Immature natural killer cell (primary cell): ENCODE results near the gene ALKBH3. TPM values are rescaled to one million over a fixed set of nuclear protein-coding genes. Genes with fewer than 3 reads are reported as not detected.
A peak's percentile ranks its signal among the peaks of the same experiment; 100 is the strongest.

Source experiments
- DNase-seq, 3 donors: peaks; one replicate each; pipeline ENCODE4 v3.0.0; 2022; ENCODE audit warnings: mixed read lengths in 1 of 3
- H3K27ac Mint-ChIP-seq, 6 donors: one replicate each; pipeline ENCODE4 v1.8.0; 2020; ENCODE audit warnings: mixed read lengths in 6 of 6, mild to moderate bottlenecking in 5 of 6, inconsistent platforms in 4 of 6, moderate library complexity in 3 of 6
- H3K27me3 Mint-ChIP-seq, 3 donors: one replicate each; pipeline ENCODE4 v1.8.0; 2020 to 2021; ENCODE audit warnings: low read depth in 3 of 3, mild to moderate bottlenecking in 3 of 3, mixed read lengths in 3 of 3, moderate library complexity in 3 of 3, inconsistent platforms in 1 of 3
- H3K36me3 Mint-ChIP-seq, 3 donors: one replicate each; pipeline ENCODE4 v1.8.0; 2020; ENCODE audit warnings: mixed read lengths in 3 of 3, inconsistent platforms in 2 of 3, mild to moderate bottlenecking in 2 of 3
- H3K4me1 Mint-ChIP-seq, 2 donors: one replicate each; pipeline ENCODE4 v1.8.0; 2020; ENCODE audit warnings: inconsistent platforms in 2 of 2, mild to moderate bottlenecking in 2 of 2, mixed read lengths in 2 of 2, moderate library complexity in 1 of 2
- H3K4me3 Mint-ChIP-seq, 5 donors: one replicate each; pipeline ENCODE4 v1.8.0; 2020; ENCODE audit warnings: mild to moderate bottlenecking in 5 of 5, mixed read lengths in 5 of 5, inconsistent platforms in 3 of 5, moderate library complexity in 3 of 5
- H3K9me3 Mint-ChIP-seq, 6 donors: one replicate each; pipeline ENCODE4 v1.8.0; 2020; ENCODE audit warnings: mild to moderate bottlenecking in 6 of 6, mixed read lengths in 6 of 6, inconsistent platforms in 4 of 6, moderate library complexity in 3 of 6
- polyA plus RNA-seq, 3 donors: library from polyadenylated mRNA; unstranded; fragments of 300-500 nt; fragmentation: Illumina TruSeq; gene quantifications; one replicate each; pipeline ENCODE4 v1.2.3, GENCODE V29; 2021

ALKBH3 gene
- polyA plus RNA-seq, 3 donors from 2014 or later: 40.0 to 89.3 (median 49.5) TPM

DNA sequence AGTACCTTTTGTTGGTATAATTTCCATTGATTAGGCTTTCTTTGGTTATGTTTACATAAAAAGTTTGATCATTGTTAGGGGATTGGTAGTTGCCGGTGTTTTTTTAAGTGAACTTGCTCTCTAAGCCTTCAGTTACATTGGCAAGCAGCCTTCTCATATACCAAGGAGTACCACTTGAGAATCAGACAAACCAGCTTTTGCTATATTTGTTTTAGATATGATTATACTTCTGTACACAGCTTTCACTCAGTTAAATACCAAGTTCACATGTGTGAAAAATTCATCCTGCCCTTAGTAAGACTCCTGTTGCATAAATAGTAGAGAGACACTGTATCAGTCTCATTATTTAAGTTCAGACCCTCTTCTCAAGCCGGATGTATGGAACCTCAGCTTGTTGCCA, 22.4 kb downstream of the ALKBH3 start:
- H3K27me3 Mint-ChIP-seq: no peaks in the 10 kb centered on the region
- peaks cover 7 to 25% of the 10 kb centered on the region in 2 donors for H3K4me1 Mint-ChIP-seq

DNA sequence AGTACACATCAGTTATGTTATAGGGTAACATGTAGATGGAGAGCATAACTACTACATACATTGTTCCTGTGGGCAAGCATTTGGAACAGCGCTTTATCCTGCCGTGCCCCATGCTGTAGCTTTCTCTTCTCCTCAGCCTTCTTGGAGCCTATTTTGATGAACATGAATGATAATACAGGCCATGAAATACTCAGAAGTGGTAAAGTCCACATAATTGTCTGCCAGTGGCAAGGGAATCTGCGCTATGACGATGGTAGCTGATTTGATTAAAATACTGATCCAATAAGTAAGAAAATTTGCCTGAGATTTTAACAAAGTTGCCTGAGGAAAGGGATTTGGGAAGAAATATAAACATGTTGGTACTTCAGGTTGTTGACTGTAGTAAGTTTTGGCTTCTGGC, 23.3 kb downstream of the ALKBH3 start:
- Mint-ChIP-seq H3K4me3 (no peak overlapping the region), H3K9me3 (no peaks in the 10 kb centered on the region), H3K27ac (no peak overlapping the region), H3K4me1 (peaks cover 11 to 33% of the 10 kb centered on the region in 2 donors), H3K27me3 (no peaks in the 10 kb centered on the region), H3K36me3 (peaks cover 23 to 60% (median 31%) of the 10 kb centered on the region in 3 donors)
- DNase-seq: no peak

More for the DNA sequence above, 22.4 kb downstream of the ALKBH3 start:
- Mint-ChIP-seq H3K36me3 (peaks cover 31 to 69% (median 34%) of the 10 kb centered on the region in 3 donors), H3K27ac (no peak overlapping the region), H3K4me3 (no peak overlapping the region), H3K9me3 (no peaks in the 10 kb centered on the region)
- no peak for DNase-seq

DNA sequence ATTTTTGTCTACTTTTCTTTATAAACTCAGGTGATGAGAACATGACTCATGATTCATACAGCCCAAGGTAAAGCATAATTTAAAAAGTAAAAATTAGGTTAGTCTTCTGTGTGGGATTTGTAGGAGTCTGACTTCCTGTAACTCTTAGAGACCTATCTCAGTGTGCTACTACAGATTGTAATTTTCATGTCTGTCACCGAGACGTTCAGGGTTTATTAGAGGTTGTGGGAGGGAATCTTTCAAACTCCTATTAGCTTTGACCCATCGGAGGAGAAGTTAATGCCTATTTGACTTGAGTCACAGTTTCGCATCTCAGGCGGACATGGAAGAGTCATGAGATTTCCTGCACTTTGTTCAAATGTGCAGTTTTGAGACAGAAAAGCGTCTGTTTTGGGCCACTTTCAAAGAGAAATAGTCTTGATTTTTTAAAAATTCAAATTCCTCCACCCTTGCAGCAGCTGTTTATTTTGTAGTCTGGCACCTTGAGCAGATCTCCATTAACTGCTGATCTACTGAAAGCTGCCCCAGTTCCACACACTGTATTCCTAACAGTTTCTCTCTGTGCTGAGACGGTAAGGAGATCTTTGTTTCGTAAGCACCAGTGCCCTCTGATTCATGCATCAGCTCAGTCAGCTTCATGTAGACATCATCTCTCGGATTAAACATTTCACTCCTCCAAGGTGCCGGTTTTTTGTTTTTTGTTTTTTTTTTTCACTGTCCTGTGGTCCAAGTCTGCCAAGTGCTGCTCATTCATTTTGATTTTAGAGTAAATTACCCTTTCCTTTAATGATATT, 24.3 kb downstream of the ALKBH3 start:
- no peak for DNase-seq
- Mint-ChIP-seq H3K36me3 (peaks cover 20 to 63% (median 34%) of the 10 kb centered on the region in 3 donors), H3K4me3 (no peak overlapping the region), H3K27ac (peak overlapping the region in 2 of 6 donors; percentile 37 to 38), H3K27me3 (no peaks in the 10 kb centered on the region), H3K9me3 (no peaks in the 10 kb centered on the region), H3K4me1 (peaks cover 11 to 33% of the 10 kb centered on the region in 2 donors)

DNA sequence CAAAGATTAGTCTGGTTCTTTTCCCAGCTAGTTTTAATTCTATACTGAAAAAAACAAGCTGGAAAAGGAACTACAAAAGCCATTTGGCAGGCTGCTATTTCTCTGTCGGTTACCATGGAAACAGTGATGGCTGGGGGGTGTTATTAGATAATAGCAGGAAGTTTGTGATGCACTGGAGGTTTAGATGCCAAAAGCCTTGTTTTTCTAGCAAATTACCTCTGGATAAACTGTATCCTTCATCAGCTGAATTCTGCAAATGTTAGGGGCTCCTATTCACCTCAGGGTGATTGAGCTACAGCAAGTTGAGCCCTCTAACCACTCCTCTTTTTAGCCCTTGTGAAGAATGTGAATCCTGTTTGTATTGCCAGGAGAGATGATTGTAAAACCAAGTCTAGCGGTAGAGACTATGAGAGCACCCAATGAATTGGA, 25.2 kb downstream of the ALKBH3 start:
- peaks cover 16 to 65% (median 42%) of the 10 kb centered on the region in 3 donors for H3K36me3 Mint-ChIP-seq
- H3K4me3 Mint-ChIP-seq: no peak overlapping the region
- H3K27me3 Mint-ChIP-seq: no peaks in the 10 kb centered on the region
- peaks cover 10 to 33% of the 10 kb centered on the region in 2 donors for H3K4me1 Mint-ChIP-seq
- no peaks in the 10 kb centered on the region for H3K9me3 Mint-ChIP-seq
- no peak overlapping the region for H3K27ac Mint-ChIP-seq
- DNase-seq: no peak

DNA sequence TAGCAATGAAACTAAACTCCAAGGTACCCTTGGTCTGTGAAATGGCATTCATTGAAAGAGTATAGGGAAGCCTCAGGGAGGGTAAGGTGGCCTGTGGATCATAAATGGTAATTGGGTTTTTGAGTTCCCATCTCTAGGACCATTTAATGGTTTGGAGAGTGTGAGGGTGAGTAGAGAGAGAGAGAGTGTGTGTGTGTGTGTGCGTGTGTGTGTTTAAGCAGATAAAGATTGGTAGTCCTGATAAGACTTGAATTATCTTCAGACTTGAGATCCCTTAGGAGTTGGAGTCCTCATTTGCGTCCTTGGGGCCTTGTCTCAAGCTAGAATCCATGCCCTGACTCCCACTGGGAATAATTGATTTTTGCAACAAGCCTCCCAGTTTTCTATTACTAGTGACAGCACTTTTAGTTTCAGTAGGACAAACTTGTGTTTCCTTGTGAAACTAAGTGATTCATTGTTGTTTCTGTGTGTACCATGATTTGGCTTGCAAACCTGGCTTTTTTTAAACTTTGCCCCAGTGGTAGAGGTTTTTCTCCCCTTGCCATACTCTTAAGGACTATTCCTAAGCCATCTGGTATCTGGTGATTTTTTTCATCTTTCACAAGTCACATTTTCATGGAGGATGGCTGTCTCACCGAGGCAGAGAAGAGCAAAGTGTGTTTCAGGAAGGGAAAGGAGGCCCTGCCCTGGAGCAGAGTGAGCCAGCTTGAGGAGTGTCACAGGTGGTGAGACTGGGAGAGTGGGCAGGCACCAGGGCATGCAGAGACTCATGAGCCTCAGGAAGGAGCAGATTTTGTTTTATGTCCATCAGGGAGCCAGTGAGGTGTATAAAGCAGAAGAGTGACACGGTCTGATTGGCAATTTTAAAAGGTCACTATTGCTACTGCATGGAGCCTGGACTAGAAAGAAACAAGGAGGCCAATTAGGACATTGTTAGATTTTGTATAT, 26.7 kb downstream of the ALKBH3 start:
- H3K36me3 Mint-ChIP-seq: peaks cover 11 to 59% (median 39%) of the 10 kb centered on the region in 3 donors
- H3K27me3 Mint-ChIP-seq: no peaks in the 10 kb centered on the region
- H3K4me1 Mint-ChIP-seq: peaks cover 10 to 28% of the 10 kb centered on the region in 2 donors
- peak overlapping the region in 4 of 6 donors; percentile 14 to 48 (median 48) for H3K27ac Mint-ChIP-seq
- no peaks in the 10 kb centered on the region for H3K9me3 Mint-ChIP-seq
- no peak for DNase-seq
- H3K4me3 Mint-ChIP-seq: no peak overlapping the region

DNA sequence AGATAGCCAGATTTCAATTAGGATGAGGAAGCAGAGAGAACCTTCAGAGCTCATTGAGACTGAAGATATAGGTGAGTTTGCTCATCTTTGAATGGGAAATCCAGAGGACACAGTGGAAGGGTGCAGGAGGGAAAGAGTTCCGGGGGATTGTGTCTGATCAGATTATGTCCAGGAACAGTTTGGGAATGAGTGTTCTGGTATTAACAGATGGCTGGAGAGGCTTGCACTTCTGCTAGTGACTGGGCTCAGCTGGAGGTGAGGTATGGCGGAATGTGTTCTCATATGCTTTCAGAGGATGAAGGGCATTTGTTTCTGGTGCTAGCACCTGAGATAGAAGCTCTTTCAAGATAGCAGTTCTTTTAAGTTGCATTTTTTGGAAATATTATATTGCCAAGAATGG, 27.6 kb downstream of the ALKBH3 start:
- peak overlapping the region in 1 of 6 donors; percentile 51 for H3K27ac Mint-ChIP-seq
- peaks cover 10 to 28% of the 10 kb centered on the region in 2 donors for H3K4me1 Mint-ChIP-seq
- no peak for DNase-seq
- H3K36me3 Mint-ChIP-seq: peaks cover 10 to 54% (median 36%) of the 10 kb centered on the region in 3 donors
- no peaks in the 10 kb centered on the region for H3K9me3 Mint-ChIP-seq
- H3K4me3 Mint-ChIP-seq: no peak overlapping the region
- no peaks in the 10 kb centered on the region for H3K27me3 Mint-ChIP-seq

DNA sequence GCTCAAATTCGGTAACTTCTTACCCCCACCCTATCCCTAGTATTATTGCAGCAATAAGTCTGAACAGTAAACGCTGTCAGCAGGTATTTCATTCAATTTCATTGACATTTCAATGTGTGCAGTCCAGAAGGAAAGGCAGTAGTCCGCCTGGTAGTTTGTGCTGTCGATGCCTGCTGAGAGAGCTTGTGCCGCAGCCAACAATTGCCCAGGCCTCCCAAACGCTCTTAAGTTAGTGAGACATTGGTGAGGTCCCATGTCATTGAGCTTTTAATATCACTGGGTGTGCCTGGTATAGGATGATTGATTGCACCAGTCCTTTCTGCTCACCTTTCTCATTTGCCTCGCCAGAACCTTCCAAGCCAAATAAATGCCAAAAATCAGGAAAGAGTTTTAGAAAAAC, 28.1 kb downstream of the ALKBH3 start:
- no peak for DNase-seq
- no peaks in the 10 kb centered on the region for H3K9me3 Mint-ChIP-seq
- H3K4me3 Mint-ChIP-seq: no peak overlapping the region
- H3K4me1 Mint-ChIP-seq: peaks cover 10 to 28% of the 10 kb centered on the region in 2 donors
- no peak overlapping the region for H3K27ac Mint-ChIP-seq
- peaks cover 5 to 49% (median 31%) of the 10 kb centered on the region in 3 donors for H3K36me3 Mint-ChIP-seq
- H3K27me3 Mint-ChIP-seq: no peaks in the 10 kb centered on the region

DNA sequence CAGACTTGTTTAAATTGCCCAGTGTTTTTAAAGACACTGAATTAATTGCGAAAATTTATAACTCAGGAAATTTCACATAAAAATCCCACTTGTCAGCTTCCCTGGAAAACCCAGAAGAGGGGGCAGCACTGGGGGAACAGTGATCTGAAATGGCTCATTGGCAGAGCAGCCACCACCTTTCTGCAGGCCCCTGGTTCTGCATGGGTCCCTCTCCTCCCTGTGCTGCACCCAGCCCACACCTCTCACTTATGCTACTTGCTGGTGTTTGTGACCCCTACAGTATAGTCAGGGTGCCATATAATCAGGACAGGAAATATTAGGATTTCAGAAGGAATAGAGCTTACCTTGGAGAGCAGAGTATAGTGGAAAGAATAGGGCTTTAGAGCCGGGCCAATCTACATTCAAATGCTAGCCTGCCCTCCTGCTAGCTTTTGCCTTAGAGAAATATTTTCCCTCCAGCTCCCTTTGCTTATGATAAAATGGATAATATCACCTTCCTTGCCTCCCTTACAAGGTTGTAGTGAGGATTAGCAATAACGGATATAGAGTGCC, 33.3 kb downstream of the ALKBH3 start:
- Mint-ChIP-seq H3K4me1 (peaks cover 0 to 4% of the 10 kb centered on the region in 2 donors), H3K27me3 (no peaks in the 10 kb centered on the region), H3K9me3 (no peaks in the 10 kb centered on the region), H3K36me3 (peaks cover 6 to 50% (median 21%) of the 10 kb centered on the region in 3 donors), H3K27ac (no peak overlapping the region), H3K4me3 (no peak overlapping the region)
- no peak for DNase-seq

DNA sequence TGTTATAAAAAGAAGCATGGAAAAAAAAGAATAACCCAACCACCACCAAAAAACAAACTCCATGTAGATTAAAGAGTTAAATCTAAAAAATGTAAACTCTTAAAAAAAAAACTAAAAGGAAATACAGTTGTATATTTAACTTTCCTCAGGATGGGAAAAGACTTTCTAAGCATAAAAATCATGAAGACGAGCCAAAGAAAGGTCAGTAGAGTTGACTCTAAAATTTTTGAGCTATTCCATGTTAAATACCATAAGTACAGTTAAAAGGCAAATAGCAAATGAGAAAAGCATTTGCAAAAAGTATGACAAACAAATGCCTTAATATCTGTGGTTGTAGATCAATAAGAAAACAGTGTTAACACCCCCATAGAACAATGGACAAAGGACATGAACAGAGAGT, 33.8 kb downstream of the ALKBH3 start:
- no peak overlapping the region for H3K27ac Mint-ChIP-seq
- no peak for DNase-seq
- H3K9me3 Mint-ChIP-seq: no peaks in the 10 kb centered on the region
- H3K27me3 Mint-ChIP-seq: no peaks in the 10 kb centered on the region
- H3K4me1 Mint-ChIP-seq: peaks cover 0 to 4% of the 10 kb centered on the region in 2 donors
- H3K36me3 Mint-ChIP-seq: peaks cover 6 to 51% (median 24%) of the 10 kb centered on the region in 3 donors
- H3K4me3 Mint-ChIP-seq: no peak overlapping the region

DNA sequence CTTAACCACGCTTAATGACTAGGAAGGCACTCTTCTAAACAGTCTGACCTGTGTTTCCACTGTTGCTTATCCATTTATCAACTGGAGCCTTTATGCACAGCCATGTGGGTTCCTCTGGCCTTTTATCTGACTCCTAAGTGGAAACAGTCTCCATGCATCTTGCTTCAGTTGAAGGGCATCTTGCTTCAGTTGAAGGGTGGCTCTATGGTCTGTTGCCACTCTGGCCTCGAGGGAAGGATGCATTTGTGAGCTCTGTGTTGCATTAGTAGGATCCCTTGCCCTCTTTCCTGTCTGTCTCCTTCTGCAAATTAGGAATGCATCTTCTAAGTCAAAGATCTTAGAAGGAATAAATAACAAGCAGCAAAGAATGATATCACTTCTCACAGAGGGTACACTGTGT, 36.0 kb downstream of the ALKBH3 start:
- Mint-ChIP-seq H3K4me1 (peaks cover 0 to 4% of the 10 kb centered on the region in 2 donors), H3K27ac (peak overlapping the region in 1 of 6 donors; percentile 51), H3K9me3 (no peaks in the 10 kb centered on the region), H3K27me3 (no peaks in the 10 kb centered on the region), H3K4me3 (no peak overlapping the region), H3K36me3 (peaks cover 14 to 49% (median 21%) of the 10 kb centered on the region in 3 donors)
- DNase-seq: no peak

DNA sequence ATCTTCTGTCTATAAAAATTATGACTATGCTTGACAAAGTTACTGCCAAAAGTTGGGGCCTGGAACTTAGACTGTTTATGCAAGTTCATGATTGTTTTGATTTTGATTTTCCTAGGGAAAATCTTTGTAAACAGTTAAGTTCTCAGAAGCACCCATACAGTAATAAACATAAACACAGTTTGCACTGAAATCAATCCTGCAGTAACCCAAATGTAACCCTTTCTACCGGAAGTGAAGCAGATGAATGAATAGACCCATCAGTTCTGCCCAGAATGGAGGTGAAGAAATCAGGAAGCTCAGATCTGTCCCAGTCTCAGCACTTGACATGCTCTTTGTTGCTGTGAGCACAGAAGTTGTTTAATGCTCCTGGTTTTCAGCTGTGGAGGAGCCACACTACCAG, 37.2 kb downstream of the ALKBH3 start:
- Mint-ChIP-seq H3K36me3 (peaks cover 13 to 49% (median 22%) of the 10 kb centered on the region in 3 donors), H3K4me3 (no peak overlapping the region), H3K9me3 (no peaks in the 10 kb centered on the region), H3K27me3 (no peaks in the 10 kb centered on the region), H3K27ac (no peak overlapping the region), H3K4me1 (peaks cover 0 to 4% of the 10 kb centered on the region in 2 donors)
- DNase-seq: no peak

DNA sequence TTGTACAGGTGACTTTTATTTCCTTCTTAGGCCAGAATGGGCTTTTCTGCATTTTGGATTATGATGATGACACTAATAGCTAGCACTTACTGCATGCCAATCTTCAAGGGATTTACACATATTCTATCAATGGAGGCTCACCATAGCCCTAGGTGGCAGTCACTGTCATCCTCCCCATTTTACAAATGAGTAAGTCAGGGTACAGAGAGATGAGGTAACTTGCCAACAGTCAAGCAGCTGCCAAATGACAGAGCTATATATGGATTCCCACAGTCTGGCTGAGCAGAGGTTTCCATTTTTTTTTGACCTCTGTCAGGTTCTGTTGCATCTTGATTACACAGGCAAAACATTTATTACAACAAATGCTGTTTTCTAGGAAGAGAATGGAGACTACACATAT, 38.0 kb downstream of the ALKBH3 start:
- DNase-seq: no peak
- Mint-ChIP-seq H3K4me3 (no peak overlapping the region), H3K27ac (no peak overlapping the region), H3K36me3 (peaks cover 13 to 51% (median 22%) of the 10 kb centered on the region in 3 donors), H3K9me3 (no peaks in the 10 kb centered on the region), H3K27me3 (no peaks in the 10 kb centered on the region), H3K4me1 (peaks cover 0 to 4% of the 10 kb centered on the region in 2 donors)

DNA sequence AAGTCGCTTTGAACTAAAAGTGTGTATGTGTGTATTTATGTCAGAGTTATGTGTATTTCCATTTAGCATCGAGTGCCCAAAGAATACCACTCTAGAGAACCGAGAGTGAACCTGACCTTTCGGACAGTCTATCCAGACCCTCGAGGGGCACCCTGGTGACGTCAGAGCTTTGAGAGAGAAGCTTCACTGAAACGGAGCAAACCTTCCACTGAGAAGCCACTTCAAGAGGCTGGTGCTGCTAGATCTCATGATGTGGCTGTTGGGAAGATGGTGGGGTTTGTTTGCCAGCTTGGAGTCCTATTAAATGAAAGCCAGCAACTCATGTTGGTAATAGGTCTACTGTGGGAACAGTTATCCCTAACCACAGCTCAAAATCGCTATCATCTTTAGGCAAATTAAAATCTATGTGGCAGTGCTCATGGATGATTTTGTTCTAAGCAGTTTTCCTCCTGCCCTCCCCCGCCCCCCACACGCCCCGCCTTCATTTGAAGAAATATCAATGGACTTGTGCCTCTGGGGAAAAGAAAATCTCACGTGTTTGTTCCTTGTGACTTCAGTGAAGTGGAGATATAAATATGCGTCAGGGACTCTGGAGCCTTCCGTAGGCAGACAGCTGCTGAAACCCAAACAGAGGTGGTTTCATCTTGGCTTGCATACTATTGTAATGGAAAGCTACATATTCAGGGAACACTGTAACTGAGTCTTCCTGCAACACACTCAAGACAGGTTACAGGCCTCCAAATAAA, 39.4 kb downstream of the ALKBH3 start:
- no peak for DNase-seq
- Mint-ChIP-seq H3K4me1 (peaks cover 0 to 4% of the 10 kb centered on the region in 2 donors), H3K4me3 (no peak overlapping the region), H3K36me3 (peaks cover 13 to 44% (median 22%) of the 10 kb centered on the region in 3 donors), H3K27ac (peak overlapping the region in 2 of 6 donors; percentile 7 to 56), H3K27me3 (no peaks in the 10 kb centered on the region), H3K9me3 (no peaks in the 10 kb centered on the region)
